ENCODE measurements around the gene NRXN3. TPM values are rescaled to one million over a fixed set of nuclear protein-coding genes. Genes with fewer than 3 reads are reported as not detected.

Gene NRXN3
- total and polyA plus RNA-seq, 2 of the 4 experiments (the other 2 are of a cell fraction): 4.8 to 25.1 TPM

DNA sequence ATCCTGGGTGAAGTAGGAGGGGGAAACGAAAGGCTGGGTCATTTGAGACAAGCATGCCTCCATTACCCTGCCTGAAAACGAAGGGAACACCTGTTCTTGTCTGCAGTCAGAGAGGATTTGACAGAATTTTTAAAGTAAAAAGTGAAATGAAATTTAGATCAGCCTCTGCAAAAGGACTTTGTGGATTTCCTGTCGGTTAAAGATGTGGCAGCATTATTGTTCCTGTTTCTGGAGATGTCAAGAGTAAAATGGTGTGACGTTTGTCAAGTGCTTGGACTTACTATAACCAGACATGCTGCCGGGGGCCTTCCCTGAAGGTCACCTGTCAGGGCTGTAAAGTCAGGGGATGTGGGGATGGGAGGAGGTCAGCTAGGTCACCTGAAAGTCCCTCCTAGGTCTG, 32.0 kb downstream of the NRXN3 start:
- Histone ChIP-seq H4K5ac (ENCODE audit: low read depth, low read length) (no peak overlapping the region), H2BK5ac (ENCODE audit: low read depth, low read length, poor library complexity, severe bottlenecking) (no peak overlapping the region), H3K4me1 (ENCODE audit: control insufficient read depth, insufficient read depth, low read length) (no peaks in the 10 kb centered on the region), H3K4me3 (ENCODE audit: insufficient read depth, low read depth, low read length) (no peak overlapping the region), H2BK15ac (ENCODE audit: low read depth, low read length) (no peak overlapping the region), H3K27ac (ENCODE audit: insufficient read depth, low read length) (no peak overlapping the region), H4K8ac (ENCODE audit: low read depth in 2 of 2, low read length in 2 of 2) (no peak overlapping the region), H2BK120ac (ENCODE audit: low read depth, low read length) (no peak overlapping the region), H3K14ac (replicated peaks; ENCODE audit: low read depth, low read length) (no peak overlapping the region), H3K23ac (ENCODE audit: low read depth, low read length) (no peak overlapping the region), H3K18ac (ENCODE audit: low read depth, low read length) (no peak overlapping the region), H4K20me1 (ENCODE audit: insufficient read depth, low read length) (no peaks in the 10 kb centered on the region), H2AK5ac (ENCODE audit: low read depth, low read length) (no peak overlapping the region), H2BK20ac (ENCODE audit: low read depth, low read length) (no peak overlapping the region), H3K9me1 (ENCODE audit: insufficient read depth, low read length) (no peaks in the 10 kb centered on the region), H3K79me1 (ENCODE audit: low read depth in 1 of 2, low read length in 2 of 2) (no peaks in the 10 kb centered on the region), H3K9ac (ENCODE audit: low read depth, low read length) (no peak overlapping the region), H2AK9ac (replicated peaks; ENCODE audit: low read depth, low read length, poor library complexity) (no peak overlapping the region), H3K4ac (ENCODE audit: low read depth, low read length) (no peak overlapping the region), H3K9me3 (ENCODE audit: control insufficient read depth, insufficient read depth, low read length) (peaks cover 41% of the 10 kb centered on the region; the same call in 1 of the 2 replicates), H3K27me3 (ENCODE audit: control insufficient read depth, insufficient read depth, low read length) (no peaks in the 10 kb centered on the region), H3K56ac (ENCODE audit: extremely low read depth, insufficient read depth, low read length) (no peak overlapping the region), H3K4me2 (ENCODE audit: low read depth, low read length) (no peak overlapping the region), H3K36me3 (ENCODE audit: control insufficient read depth, insufficient read depth, low read length) (no peaks in the 10 kb centered on the region), H2AFZ (replicated peaks; ENCODE audit: low read length, poor library complexity) (no peak overlapping the region), H4K91ac (ENCODE audit: insufficient read depth, low read depth, low read length) (no peak overlapping the region)
- in situ Hi-C loops (cut with MboI; ENCODE audit: low sequenced_read_pairs): no loop called here
- ChIA-PET POLR2A (ENCODE audit: unreplicated experiment) (no interaction called here), CTCF (no interaction called here)
- TF ChIP-seq BHLHE40 (IDR thresholded peaks at IDR 0.05; ENCODE audit: low read depth, low read length) (no peak), MAFK (IDR thresholded peaks at IDR 0.05; ENCODE audit: low read depth, low read length) (no peak)
- TF ChIP-seq, protein P1, sequence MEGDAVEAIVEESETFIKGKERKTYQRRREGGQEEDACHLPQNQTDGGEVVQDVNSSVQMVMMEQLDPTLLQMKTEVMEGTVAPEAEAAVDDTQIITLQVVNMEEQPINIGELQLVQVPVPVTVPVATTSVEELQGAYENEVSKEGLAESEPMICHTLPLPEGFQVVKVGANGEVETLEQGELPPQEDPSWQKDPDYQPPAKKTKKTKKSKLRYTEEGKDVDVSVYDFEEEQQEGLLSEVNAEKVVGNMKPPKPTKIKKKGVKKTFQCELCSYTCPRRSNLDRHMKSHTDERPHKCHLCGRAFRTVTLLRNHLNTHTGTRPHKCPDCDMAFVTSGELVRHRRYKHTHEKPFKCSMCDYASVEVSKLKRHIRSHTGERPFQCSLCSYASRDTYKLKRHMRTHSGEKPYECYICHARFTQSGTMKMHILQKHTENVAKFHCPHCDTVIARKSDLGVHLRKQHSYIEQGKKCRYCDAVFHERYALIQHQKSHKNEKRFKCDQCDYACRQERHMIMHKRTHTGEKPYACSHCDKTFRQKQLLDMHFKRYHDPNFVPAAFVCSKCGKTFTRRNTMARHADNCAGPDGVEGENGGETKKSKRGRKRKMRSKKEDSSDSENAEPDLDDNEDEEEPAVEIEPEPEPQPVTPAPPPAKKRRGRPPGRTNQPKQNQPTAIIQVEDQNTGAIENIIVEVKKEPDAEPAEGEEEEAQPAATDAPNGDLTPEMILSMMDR (conservative IDR thresholded peaks at IDR 0.05; ENCODE audit: low read depth, low read length): no peak
- no peak for DNase-seq
- dilution Hi-C loops (cut with HindIII; ENCODE audit: low sequenced_read_pairs, unreplicated experiment): no loop called here
- BruUV-seq (replicated peaks): no TSS peak
- no CpG with 5 or more reads among the region's 5 CpGs for WGBS, 2 experiments (ENCODE audit: extremely low coverage in 2 of 2, insufficient read length in 1 of 2)
- no peak for ATAC-seq (ENCODE audit: low read depth)
- intact Hi-C loops (cut with micrococcal nuclease): no loop called here

All from IMR-90 (cell line).